Subcutaneous abdominal adipose tissue (tissue), 5 donors: ENCODE measurements around the gene DPYSL3.

Experiments used
- H3K27ac ChIP-seq: one replicate; pipeline ENCODE4 v1.7.0; 2013; ENCODE audit warnings: low read depth, mild to moderate bottlenecking, inconsistent platforms, low read length, moderate library complexity
- H3K27me3 ChIP-seq, 5 donors: one replicate each; pipeline ENCODE4 v1.7.0; 2013; ENCODE audit warnings: low read length in 5 of 5, inconsistent platforms in 1 of 5; ENCODE audit not compliant: control insufficient read depth in 5 of 5, insufficient read depth in 4 of 5
- H3K36me3 ChIP-seq, 5 donors: one replicate each; pipeline ENCODE4 v1.7.0; 2013; ENCODE audit warnings: low read length in 5 of 5; ENCODE audit not compliant: control insufficient read depth in 5 of 5, insufficient read depth in 5 of 5
- H3K4me1 ChIP-seq, 5 donors: one replicate each; pipeline ENCODE4 v1.7.0; 2013; ENCODE audit warnings: low read length in 5 of 5, mild to moderate bottlenecking in 3 of 5, moderate library complexity in 1 of 5; ENCODE audit not compliant: control insufficient read depth in 5 of 5, insufficient read depth in 5 of 5
- H3K4me3 ChIP-seq, 5 donors: one replicate each; pipeline ENCODE4 v1.7.0; 2013; ENCODE audit warnings: low read length in 5 of 5, low read depth in 1 of 5
- H3K9ac ChIP-seq, 5 donors: one replicate each; pipeline ENCODE4 v1.7.0; 2013; ENCODE audit warnings: low read length in 5 of 5, mild to moderate bottlenecking in 4 of 5, moderate library complexity in 3 of 5
- H3K9me3 ChIP-seq, 5 donors: one replicate each; pipeline ENCODE4 v1.7.0; 2013; ENCODE audit warnings: low read length in 5 of 5; ENCODE audit not compliant: control insufficient read depth in 5 of 5
- donor health status: healthy.
- donor health status: healthy.
- donor health status: healthy.
- donor health status: healthy.
- donor health status: healthy.

Gene DPYSL3

DNA sequence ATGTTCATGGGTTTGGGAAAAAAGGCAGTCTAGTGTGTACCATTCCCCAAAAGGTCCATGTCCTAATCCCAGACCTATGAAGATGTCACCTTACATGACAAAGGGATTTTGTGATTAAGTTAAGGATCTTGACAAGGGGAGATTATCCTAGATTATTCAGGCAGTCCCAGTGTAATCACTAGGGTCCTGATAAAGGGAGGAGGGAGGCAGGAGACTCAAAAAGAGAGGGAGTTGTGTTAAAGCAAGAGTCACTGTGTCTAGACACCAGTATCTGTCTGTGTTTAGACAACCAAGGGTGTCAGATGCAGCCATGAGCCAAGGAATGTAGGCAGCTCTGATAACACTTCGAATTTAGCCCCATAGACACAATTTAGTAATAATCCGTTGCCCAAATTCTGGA, 49.5 kb downstream of the DPYSL3 start:
- Histone ChIP-seq H3K9ac (no peak overlapping the region), H3K27me3 (peaks cover 0 to 2% (median 0%) of the 10 kb centered on the region in 5 donors), H3K36me3 (no peaks in the 10 kb centered on the region), H3K4me3 (no peak overlapping the region), H3K4me1 (peaks cover 0 to 12% (median 5%) of the 10 kb centered on the region in 5 donors), H3K27ac (no peak overlapping the region), H3K9me3 (peaks cover 0 to 7% (median 0%) of the 10 kb centered on the region in 5 donors)

DNA sequence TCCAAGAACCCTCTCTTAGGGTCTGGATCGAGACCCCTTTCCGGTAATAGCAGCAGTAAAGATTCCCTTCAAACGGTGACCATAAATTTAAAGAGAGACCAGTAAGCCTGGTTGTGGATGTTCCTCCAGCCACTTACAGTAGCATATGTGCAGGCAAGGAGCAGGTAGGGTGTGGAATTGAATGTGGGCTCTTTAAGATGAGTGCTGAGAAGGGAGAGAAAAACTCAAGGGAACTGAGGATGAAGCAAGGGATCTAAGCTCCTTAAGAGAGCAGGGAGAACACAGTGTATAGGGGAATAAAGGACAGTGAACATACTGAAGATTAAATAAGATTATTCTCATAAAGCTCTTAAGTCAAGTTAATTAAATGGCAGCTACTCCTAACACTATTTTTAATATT, 51.3 kb downstream of the DPYSL3 start:
- Histone ChIP-seq H3K9ac (no peak overlapping the region), H3K36me3 (no peaks in the 10 kb centered on the region), H3K27ac (no peak overlapping the region), H3K9me3 (peaks cover 0 to 7% (median 0%) of the 10 kb centered on the region in 5 donors), H3K27me3 (peaks cover 0 to 5% (median 0%) of the 10 kb centered on the region in 5 donors), H3K4me1 (peaks cover 1 to 22% (median 19%) of the 10 kb centered on the region in 5 donors), H3K4me3 (no peak overlapping the region)

DNA sequence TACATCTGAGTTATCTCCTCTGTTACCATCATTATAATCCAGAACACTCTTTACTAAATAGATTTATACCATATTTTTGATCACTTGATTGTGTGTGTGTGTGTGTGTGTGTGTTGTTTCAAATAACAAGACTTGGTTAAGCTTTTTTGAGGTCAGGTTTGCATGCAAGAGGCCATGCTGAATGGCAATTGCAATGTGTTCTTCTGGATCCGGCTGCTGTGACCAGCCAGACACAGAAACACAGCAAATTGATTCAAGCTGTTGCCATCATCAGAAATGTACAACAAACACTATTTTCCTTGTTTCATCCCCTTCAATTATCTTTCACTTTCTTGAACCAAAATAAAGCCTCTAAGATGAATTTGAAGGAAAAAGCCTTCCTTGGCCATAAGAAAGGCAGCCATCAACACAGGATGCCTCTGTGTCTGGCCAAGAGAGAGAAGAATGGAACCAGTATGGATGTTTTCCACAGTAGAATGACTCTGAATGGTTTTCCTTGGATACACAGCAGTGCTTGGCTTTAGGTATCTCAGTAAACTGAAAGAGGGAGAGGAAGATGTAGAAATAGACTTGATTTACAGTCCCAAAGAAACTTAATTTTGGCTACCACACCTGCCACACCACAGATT, 53.9 kb downstream of the DPYSL3 start:
- Histone ChIP-seq H3K9me3 (peaks cover 0 to 5% (median 0%) of the 10 kb centered on the region in 5 donors), H3K4me1 (peaks cover 1 to 45% (median 35%) of the 10 kb centered on the region in 5 donors), H3K27me3 (peaks cover 4 to 19% (median 13%) of the 10 kb centered on the region in 5 donors), H3K27ac (peak overlapping the region; percentile 71), H3K4me3 (peak overlapping the region in 1 of 5 donors; percentile 45), H3K36me3 (no peaks in the 10 kb centered on the region), H3K9ac (no peak overlapping the region)

DNA sequence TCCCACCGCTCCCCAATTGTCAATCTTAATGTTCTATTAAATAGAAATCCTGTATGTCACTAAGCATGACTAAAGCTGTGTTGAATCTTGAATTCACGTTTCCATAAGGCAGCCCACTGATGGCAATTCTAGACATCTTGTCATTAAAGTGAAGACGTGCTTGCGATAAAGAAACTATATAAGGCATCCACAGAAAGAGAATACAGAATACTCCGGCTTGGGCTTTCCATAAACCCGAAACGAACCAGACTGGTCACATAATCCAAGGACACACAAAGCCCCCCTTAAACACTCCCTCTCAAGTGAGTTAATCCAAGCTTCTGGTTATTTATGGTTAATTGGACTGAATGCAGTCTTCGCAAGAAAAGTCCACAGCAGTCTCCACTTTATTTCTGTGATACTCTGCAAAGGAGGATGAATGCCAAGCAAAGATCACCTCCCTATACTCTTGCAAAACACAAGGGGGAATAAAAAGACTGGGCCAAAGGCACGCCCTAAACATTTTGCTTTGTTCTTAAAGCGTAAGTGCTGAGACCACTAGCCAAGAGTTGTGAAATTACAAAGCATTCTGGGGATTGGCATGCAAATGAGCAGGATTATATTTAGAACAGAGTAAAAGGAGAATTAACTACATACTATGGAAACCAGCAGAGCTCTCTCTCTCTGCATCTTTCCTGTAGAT, 54.7 kb downstream of the DPYSL3 start:
- peaks cover 4 to 19% (median 13%) of the 10 kb centered on the region in 5 donors for H3K27me3 ChIP-seq
- no peaks in the 10 kb centered on the region for H3K36me3 ChIP-seq
- H3K4me3 ChIP-seq, result peak overlapping the region in 3 of 5 donors; percentile 29 to 77 (median 45)
- H3K4me1 ChIP-seq, result peaks cover 1 to 45% (median 35%) of the 10 kb centered on the region in 5 donors
- peak overlapping the region in 1 of 5 donors; percentile 3 for H3K9ac ChIP-seq
- peak overlapping the region; percentile 71 for H3K27ac ChIP-seq
- H3K9me3 ChIP-seq, result no peaks in the 10 kb centered on the region

DNA sequence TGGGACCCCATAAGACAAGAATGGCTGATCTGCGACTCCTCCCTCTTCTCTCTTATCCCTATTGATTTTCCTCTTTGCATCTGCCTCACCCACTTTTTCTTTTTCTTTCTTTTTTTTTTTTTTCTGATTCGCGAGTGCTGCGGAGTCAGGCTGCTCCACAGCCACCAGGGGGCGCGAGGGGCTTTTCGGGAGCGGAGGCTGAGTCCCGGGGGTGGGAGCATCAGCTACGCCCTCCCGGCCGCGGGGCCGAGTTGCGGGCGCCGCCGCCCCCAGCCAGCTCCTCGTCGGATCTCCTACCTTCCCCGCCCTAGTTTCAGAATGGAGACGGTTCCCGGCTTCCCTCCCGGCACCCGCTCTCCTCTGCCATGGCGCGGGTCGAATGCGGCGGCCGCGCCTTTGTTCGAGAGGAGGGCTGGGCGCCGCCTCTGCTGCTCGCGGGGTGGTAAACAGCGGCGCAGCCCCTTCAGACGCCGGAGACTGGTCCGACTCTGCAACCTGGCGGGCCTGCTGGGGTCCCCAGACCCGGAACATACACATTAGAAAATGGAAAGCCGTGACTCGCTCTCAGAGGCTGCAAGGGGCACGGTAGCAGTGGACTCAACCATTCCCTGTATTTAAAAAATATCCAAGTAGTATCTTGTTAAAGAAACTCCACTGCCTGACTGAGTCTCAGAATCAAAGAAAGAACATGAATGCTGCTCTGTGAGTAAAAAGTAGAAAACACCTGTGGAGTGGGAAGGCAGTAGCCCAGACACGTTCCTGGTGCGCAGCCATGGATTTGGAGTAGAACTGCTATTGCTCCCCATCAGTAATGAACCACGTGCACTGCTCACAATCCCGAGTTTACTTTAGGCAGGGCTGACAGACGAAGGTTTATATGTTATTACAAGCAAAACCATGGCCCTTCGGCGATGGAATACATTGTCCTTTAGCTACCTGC, 55.7 kb downstream of the DPYSL3 start:
- no peaks in the 10 kb centered on the region for H3K36me3 ChIP-seq
- H3K9me3 ChIP-seq, result no peaks in the 10 kb centered on the region
- peaks cover 4 to 19% (median 13%) of the 10 kb centered on the region in 5 donors for H3K27me3 ChIP-seq
- H3K4me1 ChIP-seq, result peaks cover 1 to 45% (median 35%) of the 10 kb centered on the region in 5 donors
- peak overlapping the region; percentile 68 to 77 (median 75) for H3K4me3 ChIP-seq
- peak overlapping the region; percentile 71 for H3K27ac ChIP-seq
- H3K9ac ChIP-seq, result peak overlapping the region; percentile 38 to 80 (median 71)

DNA sequence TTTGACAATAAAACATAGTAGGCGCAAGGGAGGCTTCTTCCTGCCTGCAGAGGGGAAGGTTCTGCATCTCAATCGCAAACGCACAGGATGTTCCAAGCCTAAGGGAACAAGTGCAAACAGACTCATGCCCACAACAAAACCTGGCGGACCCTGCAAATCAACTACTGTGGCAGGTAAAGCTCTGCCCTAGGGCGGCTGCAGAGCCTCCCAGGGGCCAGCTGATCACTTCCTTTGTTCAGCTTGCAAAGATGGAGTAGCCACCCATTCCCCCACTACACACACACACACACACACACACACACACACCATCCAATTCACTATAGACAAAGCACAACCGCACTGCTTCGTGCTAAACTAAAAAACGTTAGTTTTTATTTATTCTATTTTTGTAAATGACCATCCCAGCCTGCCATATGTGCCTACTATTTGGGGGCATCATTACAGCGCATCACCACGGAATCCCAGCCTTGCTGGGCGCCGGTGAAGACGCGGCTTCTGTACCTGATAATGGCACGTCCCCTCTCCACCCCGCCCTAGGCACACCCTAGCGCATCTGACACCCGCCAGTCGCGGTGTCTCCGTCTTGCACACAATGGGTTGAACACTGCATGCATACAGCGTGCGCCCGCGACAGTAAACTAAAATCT, 57.6 kb downstream of the DPYSL3 start:
- Histone ChIP-seq H3K4me3 (peak overlapping the region; percentile 65 to 77 (median 75)), H3K4me1 (peaks cover 1 to 45% (median 35%) of the 10 kb centered on the region in 5 donors), H3K27ac (peak overlapping the region; percentile 71), H3K36me3 (no peaks in the 10 kb centered on the region), H3K9ac (peak overlapping the region in 2 of 5 donors; percentile 45 to 77), H3K9me3 (no peaks in the 10 kb centered on the region), H3K27me3 (peaks cover 4 to 19% (median 11%) of the 10 kb centered on the region in 5 donors)

DNA sequence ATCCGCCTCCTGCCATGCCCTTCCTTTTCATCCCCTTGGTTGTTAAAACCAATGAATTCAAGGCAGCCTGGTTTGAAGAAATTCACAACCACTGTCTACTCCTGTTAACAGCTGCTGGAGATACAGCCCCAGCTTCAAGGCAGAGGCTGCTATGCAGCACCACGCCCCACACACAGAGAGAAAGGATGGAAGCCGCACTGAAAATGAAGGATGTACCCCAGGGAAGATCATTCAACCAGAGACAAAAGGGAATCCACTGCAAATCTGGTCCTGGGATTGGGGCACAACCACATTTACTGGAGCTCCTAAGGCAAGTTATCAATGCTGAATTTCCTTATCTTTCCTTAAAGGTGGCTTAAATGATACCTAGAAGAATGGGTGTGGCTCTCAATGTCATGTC, 58.7 kb downstream of the DPYSL3 start:
- peaks cover 4 to 19% (median 11%) of the 10 kb centered on the region in 5 donors for H3K27me3 ChIP-seq
- H3K36me3 ChIP-seq, result no peaks in the 10 kb centered on the region
- no peaks in the 10 kb centered on the region for H3K9me3 ChIP-seq
- H3K9ac ChIP-seq, result no peak overlapping the region
- no peak overlapping the region for H3K27ac ChIP-seq
- no peak overlapping the region for H3K4me3 ChIP-seq
- H3K4me1 ChIP-seq, result peaks cover 4 to 48% (median 36%) of the 10 kb centered on the region in 5 donors

DNA sequence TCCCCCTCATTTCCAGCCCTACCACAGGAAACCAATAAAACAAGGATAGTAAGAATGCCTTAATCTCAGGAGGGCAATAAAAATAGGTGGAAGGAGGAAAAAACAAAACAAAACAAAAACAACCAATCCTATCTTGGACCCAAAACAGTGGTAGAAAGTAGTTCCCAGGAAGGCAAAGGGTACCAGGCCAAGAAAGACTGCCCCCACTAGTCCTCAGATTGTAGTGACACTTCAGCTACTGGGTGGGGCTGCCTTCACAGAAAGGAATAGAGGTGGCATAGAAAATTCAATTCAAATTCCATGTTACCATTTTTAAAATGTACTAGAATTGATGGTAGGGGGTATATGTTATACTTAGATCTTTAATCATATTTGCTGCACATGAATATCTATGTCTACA, 59.3 kb downstream of the DPYSL3 start:
- H3K4me1 ChIP-seq, result peaks cover 4 to 43% (median 39%) of the 10 kb centered on the region in 5 donors

DNA sequence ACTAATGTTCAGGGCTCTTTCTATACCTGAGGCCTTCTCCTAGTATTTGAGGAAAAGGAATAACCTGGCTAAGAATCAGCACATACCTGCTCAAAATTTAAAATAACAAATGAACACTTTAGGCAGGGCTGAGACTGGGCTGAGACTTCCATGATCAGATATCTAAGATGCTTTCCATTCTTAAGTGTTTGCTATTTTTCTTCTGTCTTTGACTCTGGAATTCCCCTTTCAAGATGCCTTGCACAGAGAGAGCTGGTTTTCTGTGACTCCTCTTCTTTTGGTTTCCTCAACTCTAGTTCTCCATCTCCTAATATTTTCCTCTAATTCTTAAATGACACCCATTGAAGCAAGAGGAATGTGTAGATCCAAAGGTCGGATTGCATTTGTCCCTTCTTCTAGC, 61.1 kb downstream of the DPYSL3 start:
- H3K4me3 ChIP-seq, result no peak overlapping the region
- no peaks in the 10 kb centered on the region for H3K36me3 ChIP-seq
- no peak overlapping the region for H3K9ac ChIP-seq
- no peaks in the 10 kb centered on the region for H3K9me3 ChIP-seq
- H3K27ac ChIP-seq, result no peak overlapping the region
- peaks cover 4 to 14% (median 11%) of the 10 kb centered on the region in 5 donors for H3K27me3 ChIP-seq
- peaks cover 2 to 28% (median 21%) of the 10 kb centered on the region in 5 donors for H3K4me1 ChIP-seq

More for the DNA sequence above, 59.3 kb downstream of the DPYSL3 start:
- Histone ChIP-seq H3K27ac (no peak overlapping the region), H3K36me3 (no peaks in the 10 kb centered on the region), H3K27me3 (peaks cover 4 to 19% (median 11%) of the 10 kb centered on the region in 5 donors), H3K4me3 (no peak overlapping the region), H3K9me3 (no peaks in the 10 kb centered on the region), H3K9ac (no peak overlapping the region)
